Psoas muscle (tissue), 8 donors: ENCODE measurements around the gene FGFR3. TPM values are rescaled to one million over a fixed set of nuclear protein-coding genes. Genes with fewer than 3 reads are reported as not detected.

Experiments
- ATAC-seq, 4 donors: fragments of 200-7000 bp; cut with Tn5 transposase; one replicate each; pipeline ENCODE4 v1.9.1; 2020; ENCODE audit warnings: moderate library complexity in 3 of 4, mild to moderate bottlenecking in 2 of 4
- DNase-seq, 2 donors: peaks; one replicate each; pipeline ENCODE4 v3.0.0-alpha.2; 2020
- H3K27ac ChIP-seq: fragments of 200-600 bp; one replicate; pipeline ENCODE4 v1.8.0; 2022
- H3K27me3 ChIP-seq, 3 donors: fragments of 200-600 bp in 1 of 3; one replicate each; pipeline versions ENCODE4 v1.6.1 to v1.8.0; 2013 to 2022; ENCODE audit warnings: low read length in 2 of 3, mild to moderate bottlenecking in 2 of 3, moderate library complexity in 1 of 3; ENCODE audit not compliant: insufficient read depth in 3 of 3
- H3K36me3 ChIP-seq, 2 donors: fragments of 200-600 bp in 1 of 2; one replicate each; pipeline versions ENCODE4 v1.6.1 to v1.8.0; 2013 to 2022; ENCODE audit warnings: low read depth in 1 of 2, mild to moderate bottlenecking in 1 of 2, moderate library complexity in 1 of 2; ENCODE audit not compliant: insufficient read depth in 1 of 2
- H3K4me1 ChIP-seq: fragments of 200-600 bp; one replicate; pipeline ENCODE4 v1.8.0; 2022
- H3K4me3 ChIP-seq: fragments of 200-600 bp; one replicate; pipeline ENCODE4 v1.8.0; 2022; ENCODE audit warnings: mild to moderate bottlenecking
- H3K9me3 ChIP-seq: fragments of 200-600 bp; one replicate; pipeline ENCODE4 v1.8.0; 2022
- WGBS, 3 donors: extraction: QIAGEN DNeasy Blood & Tissue Kit; methylation state at CpG; one replicate each; pipeline versions ENCODE4 v1.1.6 to v1.1.7; 2013; 5-methylcytosine and 5-hydroxymethylcytosine counted together
- intact Hi-C, 2 donors: fragments of 100-400 bp; cut with DNase I; formaldehyde crosslinking; loops; one replicate each; pipeline versions ENCODE4 v1.11.0 to v1.14.2; 2022
- polyA plus RNA-seq, 3 donors: library from polyadenylated mRNA; stranded (reverse); fragments of 200-250 nt; gene quantifications; one replicate each; pipeline ENCODE4 v1.2.3, GENCODE V29; 2013
- total RNA-seq, 4 donors: library from RNA; stranded (reverse); fragmentation: NEBNext Ultra II Directional in 2 of 4; extraction: Animal tissue kit (Norgen Biotek cat#: 25700) in 2 of 4; gene quantifications; one replicate each; pipeline versions ENCODE4 v1.2.1 to v1.2.4, GENCODE V29; 2021 to 2023
- TF ChIP-seq, protein P1 (sequence below): fragments of 200-600 bp; IDR thresholded peaks from one replicate; pipeline ENCODE4 v1.8.0; 2022; ENCODE audit warnings: antibody characterized with exemption
- donor health status: healthy with polysubstance abuse.
- donor health status: DM: no; HTN: no; CAD: no; lungs with moderate emphysema.
- donor health status: Bipolar disorder and iron deficiency.
- donor health status: healthy.
- donor health status: DM: yes; HTN: yes; CAD: no.
- donor health status: DM: no; HTN: no; CAD: no.
- donor health status: DM: no; HTN: no; CAD: no.
- donor health status: DM: yes; HTN: yes; CAD: no.

Gene FGFR3
- total and polyA plus RNA-seq, 7 donors: 0.17 to 1.1 (median 0.30) TPM

- TF ChIP-seq, protein P1, sequence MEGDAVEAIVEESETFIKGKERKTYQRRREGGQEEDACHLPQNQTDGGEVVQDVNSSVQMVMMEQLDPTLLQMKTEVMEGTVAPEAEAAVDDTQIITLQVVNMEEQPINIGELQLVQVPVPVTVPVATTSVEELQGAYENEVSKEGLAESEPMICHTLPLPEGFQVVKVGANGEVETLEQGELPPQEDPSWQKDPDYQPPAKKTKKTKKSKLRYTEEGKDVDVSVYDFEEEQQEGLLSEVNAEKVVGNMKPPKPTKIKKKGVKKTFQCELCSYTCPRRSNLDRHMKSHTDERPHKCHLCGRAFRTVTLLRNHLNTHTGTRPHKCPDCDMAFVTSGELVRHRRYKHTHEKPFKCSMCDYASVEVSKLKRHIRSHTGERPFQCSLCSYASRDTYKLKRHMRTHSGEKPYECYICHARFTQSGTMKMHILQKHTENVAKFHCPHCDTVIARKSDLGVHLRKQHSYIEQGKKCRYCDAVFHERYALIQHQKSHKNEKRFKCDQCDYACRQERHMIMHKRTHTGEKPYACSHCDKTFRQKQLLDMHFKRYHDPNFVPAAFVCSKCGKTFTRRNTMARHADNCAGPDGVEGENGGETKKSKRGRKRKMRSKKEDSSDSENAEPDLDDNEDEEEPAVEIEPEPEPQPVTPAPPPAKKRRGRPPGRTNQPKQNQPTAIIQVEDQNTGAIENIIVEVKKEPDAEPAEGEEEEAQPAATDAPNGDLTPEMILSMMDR: no peak
- no peak overlapping the region for H3K27ac ChIP-seq
- intact Hi-C loops: no loop called here
- H3K4me1 ChIP-seq: no peaks in the 10 kb centered on the region
- no peak overlapping the region for H3K4me3 ChIP-seq
- no peaks in the 10 kb centered on the region for H3K36me3 ChIP-seq
- no peaks in the 10 kb centered on the region for H3K9me3 ChIP-seq
- DNase-seq: no peak
- H3K27me3 ChIP-seq: peaks cover 0 to 2% (median 0%) of the 10 kb centered on the region in 3 donors
- ATAC-seq: no peak
- WGBS, 3 donors: 34 to 39% (median 34%) methylated on average over 24 to 27 of the region's 27 CpGs
Observed at GRCh38 chr4:1777822-1778641, 15.1 kb upstream of the FGFR3 start.

DNA sequence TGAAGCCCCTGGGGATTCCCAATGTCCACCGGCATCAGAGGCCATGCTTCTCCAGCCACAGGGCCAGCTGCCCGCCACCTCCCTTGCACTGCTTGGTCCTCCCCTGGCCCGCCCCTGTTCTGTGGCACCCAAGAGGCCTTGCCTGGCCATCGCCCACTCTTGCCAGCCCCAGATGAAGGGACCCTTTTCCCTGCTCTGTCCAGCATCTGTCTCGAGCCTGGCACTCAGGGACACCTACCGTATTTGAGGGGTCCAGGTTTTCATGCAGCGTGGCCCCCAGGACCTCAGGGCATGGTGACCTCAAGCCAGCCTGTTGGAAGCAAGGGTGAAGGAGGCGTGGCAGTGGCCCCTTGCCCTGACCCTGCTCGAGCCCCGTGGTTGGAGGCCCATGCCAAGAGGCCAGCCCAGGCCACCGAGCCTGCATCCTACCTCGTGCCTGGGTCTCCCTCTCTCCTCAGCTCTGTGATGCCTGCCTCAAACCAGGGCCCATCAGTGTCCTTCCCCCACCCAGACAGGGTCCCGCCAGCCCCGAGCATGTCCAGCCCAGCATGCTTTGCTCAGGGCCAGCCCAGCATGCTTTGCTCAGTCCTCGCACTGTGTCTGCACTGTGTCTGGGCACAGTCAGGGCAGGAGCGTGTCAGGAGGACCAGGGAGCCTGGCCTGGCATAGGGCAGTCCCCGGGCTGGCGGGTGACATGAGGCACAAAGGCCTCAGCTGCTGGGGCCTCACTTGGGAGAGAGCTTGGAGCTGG is 14.3 kb upstream of the FGFR3 start:
- DNase-seq (no peak), ATAC-seq (no peak)
- Histone ChIP-seq H3K27ac (no peak overlapping the region), H3K4me3 (no peak overlapping the region), H3K36me3 (no peaks in the 10 kb centered on the region), H3K4me1 (no peaks in the 10 kb centered on the region), H3K9me3 (no peaks in the 10 kb centered on the region), H3K27me3 (peaks cover 0 to 2% (median 0%) of the 10 kb centered on the region in 3 donors)
- TF ChIP-seq, protein P1: no peak
- WGBS, 3 donors: 73 to 84% (median 77%) methylated on average over 17 to 18 of the region's 18 CpGs
- intact Hi-C loops: no loop called here

DNA sequence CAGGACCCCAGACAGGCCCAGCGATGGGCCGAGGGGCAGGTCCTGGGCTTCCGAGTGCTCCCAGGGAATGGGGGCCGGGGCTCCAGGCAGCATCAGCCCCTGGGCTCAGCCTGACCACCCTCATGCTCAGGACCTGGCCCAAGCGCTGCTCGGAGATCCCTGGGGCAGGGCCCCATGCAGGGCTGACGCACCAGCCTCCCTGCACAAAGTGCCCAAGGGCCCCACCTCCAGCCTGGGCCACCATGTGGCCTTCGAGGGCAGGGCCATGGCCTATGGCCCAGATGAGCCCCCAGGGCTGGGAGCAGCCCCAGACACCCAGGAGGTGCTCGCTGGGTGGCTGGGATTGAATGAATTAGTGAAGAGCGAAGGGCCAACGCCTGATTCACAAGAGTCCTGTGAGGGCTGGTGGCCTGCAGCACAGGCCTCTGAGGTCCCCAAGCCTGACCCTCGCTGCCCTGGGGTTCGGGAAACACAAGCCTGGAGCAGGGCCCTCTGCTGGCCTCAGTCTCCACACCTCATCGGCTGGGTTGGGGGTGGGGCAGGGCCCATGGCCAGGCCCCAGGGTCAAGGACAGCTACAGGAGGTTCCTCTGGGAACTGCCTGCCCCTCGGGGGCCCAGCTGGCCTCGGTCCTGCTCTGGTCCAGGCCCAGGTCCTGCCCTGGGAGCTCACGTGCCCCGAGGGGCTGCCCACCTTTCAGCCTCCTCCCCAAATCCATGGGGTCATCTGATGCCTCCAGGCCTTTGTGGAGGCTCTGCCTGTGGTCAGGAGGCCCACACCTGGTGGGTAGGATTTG is 13.3 kb upstream of the FGFR3 start:
- ATAC-seq (no peak), DNase-seq (no peak)
- intact Hi-C loops: no loop called here
- Histone ChIP-seq H3K27ac (no peak overlapping the region), H3K4me3 (no peak overlapping the region), H3K4me1 (peaks cover 3% of the 10 kb centered on the region), H3K27me3 (peaks cover 0 to 2% (median 0%) of the 10 kb centered on the region in 3 donors), H3K9me3 (no peaks in the 10 kb centered on the region), H3K36me3 (no peaks in the 10 kb centered on the region)
- TF ChIP-seq, protein P1: no peak
- 78 to 83% (median 79%) methylated on average over 16 to 18 of the region's 18 CpGs for WGBS, 3 donors

GRCh38 chr4:1780435-1780834 is 12.7 kb upstream of the FGFR3 start:
- Histone ChIP-seq H3K36me3 (no peaks in the 10 kb centered on the region), H3K27me3 (peaks cover 0 to 2% (median 0%) of the 10 kb centered on the region in 3 donors), H3K4me3 (no peak overlapping the region), H3K4me1 (peaks cover 8% of the 10 kb centered on the region), H3K9me3 (no peaks in the 10 kb centered on the region), H3K27ac (no peak overlapping the region)
- DNase-seq (no peak), ATAC-seq (no peak)
- 79 to 84% (median 82%) methylated on average over 14 of the region's 14 CpGs for WGBS, 3 donors
- intact Hi-C loops: no loop called here
- TF ChIP-seq, protein P1: no peak
